Activated CD8-positive, alpha-beta T cell treated with anti-CD3 and anti-CD28 coated beads for 36 hours (primary cell): Measurements from ENCODE around the gene FRY. TPM values are rescaled to one million over a fixed set of nuclear protein-coding genes. Genes with fewer than 3 reads are reported as not detected.

ENCODE experiments used
- ATAC-seq: fragments of 200-7000 bp; cut with Tn5 transposase; one replicate; pipeline ENCODE4 v1.10.0; 2021; ENCODE audit warnings: mild to moderate bottlenecking, moderate library complexity
- CTCF ChIA-PET: fragments of 350-600 bp; sonication (Branson Sonifier 250); formaldehyde crosslinking; loops from one replicate; lab custom pipeline; 2021; ENCODE audit warnings: antibody characterized with exemption; lab: Charles Lee
- POLR2A ChIA-PET: fragments of 350-600 bp; sonication (Branson Sonifier 250); formaldehyde crosslinking; loops from one replicate; lab custom pipeline; 2021; ENCODE audit warnings: antibody characterized with exemption; lab: Charles Lee
- DNase-seq: peaks from one replicate; pipeline ENCODE4 v3.0.0-alpha.2; 2020
- H3K27ac Mint-ChIP-seq: one replicate; pipeline ENCODE4 v1.8.0; 2021; ENCODE audit warnings: mild to moderate bottlenecking, mixed read lengths
- H3K27me3 Mint-ChIP-seq: one replicate; pipeline ENCODE4 v1.8.0; 2021; ENCODE audit warnings: mixed read lengths
- H3K36me3 Mint-ChIP-seq: one replicate; pipeline ENCODE4 v1.8.0; 2021; ENCODE audit warnings: low read depth, mixed read lengths
- H3K4me1 Mint-ChIP-seq: one replicate; pipeline ENCODE4 v1.8.0; 2021; ENCODE audit warnings: low read depth, mixed read lengths
- H3K4me3 Mint-ChIP-seq: one replicate; pipeline ENCODE4 v1.8.0; 2021; ENCODE audit warnings: mild to moderate bottlenecking, moderate library complexity, mixed read lengths
- H3K9me3 Mint-ChIP-seq: one replicate; pipeline ENCODE4 v1.8.0; 2021; ENCODE audit warnings: mixed read lengths
- CTCF ChIP-seq: fragments of 200-600 bp; IDR thresholded peaks from one replicate; pipeline ENCODE4 v1.8.0; 2022; ENCODE audit warnings: antibody characterized with exemption, mild to moderate bottlenecking
- intact Hi-C: fragments of 100-400 bp; cut with micrococcal nuclease; formaldehyde crosslinking; loops from one replicate; pipeline ENCODE4 v1.10.0; 2022
- total RNA-seq, 2 experiments: library from RNA; stranded (reverse); gene quantifications; one replicate each; pipeline ENCODE4 v1.2.3, GENCODE V29; 2021

The FRY gene
- total RNA-seq, 2 experiments from 2014 or later = 0.58 to 0.68 TPM

- POLR2A ChIA-PET = no interaction called here
- no peak for TF ChIP-seq CTCF
- CTCF ChIA-PET = no interaction called here
- H3K4me3 Mint-ChIP-seq = no peak overlapping the region
- DNase-seq (no peak), ATAC-seq (no peak)
- no peak overlapping the region for H3K27ac Mint-ChIP-seq
- no peaks in the 10 kb centered on the region for H3K27me3 Mint-ChIP-seq
- intact Hi-C loops = no loop called here
- H3K36me3 Mint-ChIP-seq = no peaks in the 10 kb centered on the region
- H3K4me1 Mint-ChIP-seq = no peaks in the 10 kb centered on the region
- H3K9me3 Mint-ChIP-seq = no peaks in the 10 kb centered on the region
Observed at GRCh38 chr13:32243695-32244094, 212.1 kb downstream of the FRY start.

- Mint-ChIP-seq H3K9me3 (no peaks in the 10 kb centered on the region), H3K27me3 (no peaks in the 10 kb centered on the region), H3K4me1 (no peaks in the 10 kb centered on the region), H3K4me3 (no peak overlapping the region), H3K27ac (no peak overlapping the region), H3K36me3 (no peaks in the 10 kb centered on the region)
- ChIA-PET POLR2A (interaction anchor here (1.6 kb wide), 1 partner anchor 70 kb away, joined by 5 read pairs; the partner anchor contains the start of genes BRCA2 and ZAR1L), CTCF (interaction anchor here (0.7 to 2.8 kb wide), 9 partner anchors 9 to 368 kb away, joined by 3 to 18 read pairs (median 4); no protein-coding TSS in a partner anchor)
- no peak for TF ChIP-seq CTCF
- intact Hi-C loops = no loop called here
- ATAC-seq (no peak), DNase-seq (no peak)
Observed at GRCh38 chr13:32245555-32245954, 214.0 kb downstream of the FRY start.

- intact Hi-C loops = no loop called here
- Mint-ChIP-seq H3K27ac (no peak overlapping the region), H3K27me3 (no peaks in the 10 kb centered on the region), H3K4me3 (no peak overlapping the region), H3K36me3 (no peaks in the 10 kb centered on the region), H3K4me1 (no peaks in the 10 kb centered on the region), H3K9me3 (no peaks in the 10 kb centered on the region)
- ChIA-PET POLR2A (interaction anchor here (1.6 kb wide), 1 partner anchor 69 kb away, joined by 5 read pairs; the partner anchor contains the start of genes BRCA2 and ZAR1L), CTCF (interaction anchor here (0.6 to 2.8 kb wide), 20 partner anchors 9 to 440 kb away, joined by 3 to 18 read pairs (median 3); no protein-coding TSS in a partner anchor)
- ATAC-seq = peak; percentile 78
- peak; percentile 61 for DNase-seq
- peak; percentile 65 for TF ChIP-seq CTCF
Observed at GRCh38 chr13:32246468-32246867, 214.9 kb downstream of the FRY start.

GRCh38 chr13:32247887-32248286, 216.3 kb downstream of the FRY start:
- no peak for DNase-seq
- H3K4me3 Mint-ChIP-seq = no peak overlapping the region
- H3K27me3 Mint-ChIP-seq = no peaks in the 10 kb centered on the region
- no peak for ATAC-seq
- H3K9me3 Mint-ChIP-seq = no peaks in the 10 kb centered on the region
- CTCF ChIA-PET = interaction anchor here (1.1 to 1.8 kb wide), 6 partner anchors 12 to 338 kb away, joined by 3 to 8 read pairs (median 3); no protein-coding TSS in a partner anchor
- intact Hi-C loops = no loop called here
- no peaks in the 10 kb centered on the region for H3K36me3 Mint-ChIP-seq
- no peak overlapping the region for H3K27ac Mint-ChIP-seq
- TF ChIP-seq CTCF = no peak
- POLR2A ChIA-PET = no interaction called here
- H3K4me1 Mint-ChIP-seq = no peaks in the 10 kb centered on the region

GRCh38 chr13:32248801-32249200, 217.2 kb downstream of the FRY start:
- Mint-ChIP-seq H3K9me3 (no peaks in the 10 kb centered on the region), H3K4me3 (no peak overlapping the region), H3K27me3 (no peaks in the 10 kb centered on the region), H3K36me3 (no peaks in the 10 kb centered on the region), H3K27ac (no peak overlapping the region), H3K4me1 (no peaks in the 10 kb centered on the region)
- intact Hi-C loops = no loop called here
- DNase-seq (no peak), ATAC-seq (no peak)
- TF ChIP-seq CTCF = no peak
- CTCF ChIA-PET = interaction anchor here (1.1 to 1.4 kb wide), 3 partner anchors 20 to 339 kb away, joined by 3 read pairs; no protein-coding TSS in a partner anchor
- POLR2A ChIA-PET = no interaction called here
